Measurements from ENCODE around the gene CCR5AS.
"Not testable (repeated sequence)": the region's sequence is repeated elsewhere in the genome, so short reads cannot be mapped to it uniquely, and the experiment has no call there.

CCR5AS gene

GRCh38 chr3:46360907-46361306, 46.0 kb downstream of the CCR5AS start:
- no peak for DNase-seq (ENCODE audit: low read depth in 4 of 4, low spot score in 3 of 4)

GRCh38 chr3:46359733-46360493, 47.0 kb downstream of the CCR5AS start:
- DNase-seq (ENCODE audit: low read depth in 4 of 4, low spot score in 3 of 4), result no peak

GRCh38 chr3:46358466-46358865, 48.4 kb downstream of the CCR5AS start:
- DNase-seq (ENCODE audit: low read depth in 4 of 4, low spot score in 3 of 4), result no peak

GRCh38 chr3:46356909-46357308, 50.0 kb downstream of the CCR5AS start:
- DNase-seq (ENCODE audit: low read depth in 4 of 4, low spot score in 3 of 4), result no peak

GRCh38 chr3:46356276-46356675, 50.6 kb downstream of the CCR5AS start:
- no peak for DNase-seq (ENCODE audit: low read depth in 4 of 4, low spot score in 3 of 4)

- DNase-seq (ENCODE audit: low read depth in 4 of 4, low spot score in 3 of 4), result no peak
These were observed 51.9 kb downstream of the CCR5AS start for GRCh38 chr3:46354984-46355383.

GRCh38 chr3:46354478-46354877, 52.4 kb downstream of the CCR5AS start:
- DNase-seq (ENCODE audit: low read depth in 4 of 4, low spot score in 3 of 4), result no peak

GRCh38 chr3:46353647-46354410, 53.0 kb downstream of the CCR5AS start, which contains the start of gene CCR2:
CCR2 (plus strand) TSS chr3:46354111; CDS start chr3:46357528, 3,417 bp downstream.
- no peak for DNase-seq (ENCODE audit: low read depth in 4 of 4, low spot score in 3 of 4)

GRCh38 chr3:46353090-46353489, 53.8 kb downstream of the CCR5AS start:
- DNase-seq (ENCODE audit: low read depth in 4 of 4, low spot score in 3 of 4), result no peak

- DNase-seq (ENCODE audit: low read depth in 4 of 4, low spot score in 3 of 4), result no peak
These were observed 55.2 kb downstream of the CCR5AS start for GRCh38 chr3:46351646-46352045.

- no peak for DNase-seq (ENCODE audit: low read depth in 4 of 4, low spot score in 3 of 4)
These were observed 56.7 kb downstream of the CCR5AS start for GRCh38 chr3:46350262-46350565.

GRCh38 chr3:46349484-46350261, 57.2 kb downstream of the CCR5AS start:
- DNase-seq (ENCODE audit: low read depth in 4 of 4, low spot score in 3 of 4), result no peak

- no peak for DNase-seq (ENCODE audit: low read depth in 4 of 4, low spot score in 3 of 4)
These were observed 57.9 kb downstream of the CCR5AS start for GRCh38 chr3:46348823-46349482.

GRCh38 chr3:46344476-46344875, 62.4 kb downstream of the CCR5AS start:
- no peak for DNase-seq (ENCODE audit: low read depth in 4 of 4, low spot score in 3 of 4)

GRCh38 chr3:46338840-46339239, 68.0 kb downstream of the CCR5AS start:
- no peak for DNase-seq (ENCODE audit: low read depth in 4 of 4, low spot score in 3 of 4)

- DNase-seq (ENCODE audit: low read depth in 4 of 4, low spot score in 3 of 4), result no peak
These were observed 69.0 kb downstream of the CCR5AS start for GRCh38 chr3:46337911-46338310.

GRCh38 chr3:46335541-46335940, 71.3 kb downstream of the CCR5AS start:
- DNase-seq (ENCODE audit: low read depth in 4 of 4, low spot score in 3 of 4), result no peak

GRCh38 chr3:46334741-46335478, 72.0 kb downstream of the CCR5AS start:
- no peak for DNase-seq (ENCODE audit: low read depth in 4 of 4, low spot score in 3 of 4)

GRCh38 chr3:46330676-46331075, 76.2 kb downstream of the CCR5AS start:
- not testable (repeated sequence) for DNase-seq (ENCODE audit: low read depth in 4 of 4, low spot score in 3 of 4)

- DNase-seq (ENCODE audit: low read depth in 4 of 4, low spot score in 3 of 4), result no peak
These were observed 81.1 kb downstream of the CCR5AS start for GRCh38 chr3:46325645-46326300.
